WI38 (cell line): ENCODE measurements around the gene ADGRV1.

Experiments
- H3K4me3 ChIP-seq: 2 replicates; pipeline ENCODE4 v1.5.1; 2011; ENCODE audit warnings: low read depth, mild to moderate bottlenecking, control low read depth, low read length
- TF ChIP-seq, protein P1 (sequence below): IDR thresholded peaks from 2 replicates; pipeline ENCODE4 v1.5.1; 2012; ENCODE audit warnings: low read depth, mild to moderate bottlenecking, control low read depth, low read length

Gene ADGRV1

DNA sequence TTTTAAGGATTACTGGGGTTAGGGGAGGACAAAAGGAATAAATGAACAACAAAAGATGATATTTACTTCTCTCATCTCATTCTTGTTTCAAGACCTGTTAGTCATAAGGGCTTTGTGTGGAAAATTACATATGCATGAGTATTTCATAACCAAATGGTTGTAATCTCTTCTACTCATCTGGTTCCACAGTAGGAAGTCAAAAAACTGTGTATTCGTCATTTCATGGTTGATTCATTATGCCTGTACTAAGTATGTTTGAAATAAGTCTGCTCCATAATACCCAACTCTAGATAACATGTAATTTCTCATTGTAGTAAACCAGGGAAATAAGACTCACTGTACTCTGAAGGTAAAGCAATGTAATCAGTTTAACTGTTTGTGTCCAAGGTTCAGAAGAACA is 611.7 kb downstream of the ADGRV1 start:
- TF ChIP-seq, protein P1, sequence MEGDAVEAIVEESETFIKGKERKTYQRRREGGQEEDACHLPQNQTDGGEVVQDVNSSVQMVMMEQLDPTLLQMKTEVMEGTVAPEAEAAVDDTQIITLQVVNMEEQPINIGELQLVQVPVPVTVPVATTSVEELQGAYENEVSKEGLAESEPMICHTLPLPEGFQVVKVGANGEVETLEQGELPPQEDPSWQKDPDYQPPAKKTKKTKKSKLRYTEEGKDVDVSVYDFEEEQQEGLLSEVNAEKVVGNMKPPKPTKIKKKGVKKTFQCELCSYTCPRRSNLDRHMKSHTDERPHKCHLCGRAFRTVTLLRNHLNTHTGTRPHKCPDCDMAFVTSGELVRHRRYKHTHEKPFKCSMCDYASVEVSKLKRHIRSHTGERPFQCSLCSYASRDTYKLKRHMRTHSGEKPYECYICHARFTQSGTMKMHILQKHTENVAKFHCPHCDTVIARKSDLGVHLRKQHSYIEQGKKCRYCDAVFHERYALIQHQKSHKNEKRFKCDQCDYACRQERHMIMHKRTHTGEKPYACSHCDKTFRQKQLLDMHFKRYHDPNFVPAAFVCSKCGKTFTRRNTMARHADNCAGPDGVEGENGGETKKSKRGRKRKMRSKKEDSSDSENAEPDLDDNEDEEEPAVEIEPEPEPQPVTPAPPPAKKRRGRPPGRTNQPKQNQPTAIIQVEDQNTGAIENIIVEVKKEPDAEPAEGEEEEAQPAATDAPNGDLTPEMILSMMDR: no peak
- no peak overlapping the region for H3K4me3 ChIP-seq

DNA sequence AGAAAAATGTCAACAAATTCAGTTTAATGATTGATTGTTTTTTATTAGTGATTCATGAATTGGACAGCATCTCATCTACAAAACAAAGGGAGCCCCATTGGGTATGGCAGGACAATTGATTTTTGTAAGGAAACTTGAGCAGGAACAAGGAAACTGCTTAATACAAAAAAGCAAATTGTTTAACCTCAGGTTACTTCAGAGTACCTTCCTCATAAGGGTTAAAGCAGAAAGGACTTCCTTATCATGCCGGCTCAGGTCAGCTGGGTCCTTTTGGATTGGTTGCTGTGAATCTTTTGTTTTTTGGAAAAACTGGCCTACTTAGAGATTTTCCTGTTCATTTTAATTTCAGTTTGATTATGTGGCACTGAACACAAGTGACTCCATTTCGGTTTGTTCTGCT is 612.7 kb downstream of the ADGRV1 start:
- H3K4me3 ChIP-seq: no peak overlapping the region
- TF ChIP-seq, protein P1: no peak

DNA sequence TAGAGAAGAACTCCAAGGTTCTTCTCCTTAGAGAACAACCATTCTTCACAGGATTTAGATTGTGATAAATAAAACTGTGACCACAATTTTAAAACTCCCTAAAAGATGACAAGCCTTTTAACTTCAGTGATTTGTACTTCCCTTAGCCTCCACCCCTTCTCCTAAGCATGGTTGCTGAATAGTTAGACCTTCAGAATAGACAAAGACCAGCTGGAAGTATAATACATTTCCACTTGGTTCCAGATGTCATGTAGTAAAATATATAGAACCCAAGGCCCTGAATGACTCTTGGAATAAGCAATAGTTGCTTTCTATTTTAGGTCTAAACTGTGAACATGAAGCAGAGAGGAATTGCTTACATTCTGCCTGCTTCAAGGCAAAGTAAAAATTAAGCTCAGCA is 615.8 kb downstream of the ADGRV1 start:
- no peak overlapping the region for H3K4me3 ChIP-seq
- TF ChIP-seq, protein P1: no peak

DNA sequence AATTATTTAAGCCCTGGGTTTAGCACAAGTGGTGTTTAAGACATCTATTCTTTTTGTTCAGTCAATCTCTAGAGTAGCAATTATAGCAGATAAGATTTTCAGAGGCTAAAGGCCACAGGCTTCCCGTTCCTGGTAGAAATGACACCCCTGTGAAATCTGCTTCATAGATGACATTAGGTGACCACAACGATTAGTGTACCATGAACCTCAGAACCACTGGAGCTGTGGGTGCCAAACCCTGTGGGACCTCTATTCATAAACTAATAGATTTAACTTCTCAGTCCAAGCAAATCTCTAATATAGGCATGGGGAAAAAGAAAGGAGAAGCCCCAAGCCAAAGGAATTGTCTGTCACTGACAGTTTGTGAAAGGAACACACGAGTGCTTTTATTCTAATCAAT is 617.1 kb downstream of the ADGRV1 start:
- no peak overlapping the region for H3K4me3 ChIP-seq
- TF ChIP-seq, protein P1: no peak

DNA sequence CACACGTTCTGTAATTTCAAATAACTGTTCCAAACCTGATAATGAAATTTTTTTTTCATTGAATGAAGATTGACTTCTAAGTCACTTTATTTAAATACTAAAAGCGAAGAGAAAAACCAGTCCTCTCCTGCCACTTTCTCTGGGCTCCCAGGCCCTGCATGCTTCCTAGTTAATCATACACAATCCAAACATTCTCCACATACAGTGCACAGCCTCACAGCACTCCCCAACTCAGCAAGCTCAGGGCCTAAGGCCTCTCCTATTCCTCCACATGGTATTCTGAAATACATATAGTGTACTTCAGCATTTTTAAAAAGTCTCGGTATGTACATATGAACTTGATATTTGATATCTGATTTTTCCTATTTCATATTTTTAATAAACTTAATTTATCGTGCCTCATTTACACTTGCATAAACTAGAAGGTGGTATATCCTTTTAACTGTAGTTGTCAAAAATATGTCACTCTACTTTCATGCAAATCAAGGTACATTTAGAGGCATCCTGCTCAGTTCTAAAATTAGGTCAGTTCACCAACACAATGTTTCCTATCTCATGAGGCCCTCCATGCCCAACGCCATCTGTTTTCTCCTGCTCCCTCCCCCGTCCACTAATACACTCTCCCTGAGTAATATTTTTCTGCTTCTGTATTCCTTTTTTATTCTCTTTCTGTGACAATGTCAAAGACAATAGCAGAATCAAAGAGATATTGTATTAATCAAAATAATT is 617.9 kb downstream of the ADGRV1 start:
- no peak overlapping the region for H3K4me3 ChIP-seq
- TF ChIP-seq, protein P1: no peak

DNA sequence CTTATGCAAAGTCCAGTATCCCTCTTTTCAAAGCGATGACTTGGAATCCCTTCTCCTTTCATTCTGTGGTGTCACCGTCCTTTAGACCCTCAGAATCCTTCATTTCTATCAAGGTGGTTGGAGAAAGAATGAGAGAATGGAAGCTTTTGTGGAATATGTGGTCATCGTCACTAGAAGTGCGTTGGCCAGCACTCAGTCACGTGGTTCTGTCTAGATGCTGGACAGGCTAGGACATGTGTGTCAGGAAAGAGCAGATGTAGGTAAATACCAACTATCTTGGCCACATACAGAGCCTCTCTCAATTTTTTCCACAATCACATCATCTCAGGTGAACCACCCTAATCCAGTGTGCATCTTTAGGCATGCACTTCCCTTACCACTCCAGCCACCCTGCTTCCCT is 618.5 kb downstream of the ADGRV1 start:
- H3K4me3 ChIP-seq: no peak overlapping the region
- TF ChIP-seq, protein P1: no peak

DNA sequence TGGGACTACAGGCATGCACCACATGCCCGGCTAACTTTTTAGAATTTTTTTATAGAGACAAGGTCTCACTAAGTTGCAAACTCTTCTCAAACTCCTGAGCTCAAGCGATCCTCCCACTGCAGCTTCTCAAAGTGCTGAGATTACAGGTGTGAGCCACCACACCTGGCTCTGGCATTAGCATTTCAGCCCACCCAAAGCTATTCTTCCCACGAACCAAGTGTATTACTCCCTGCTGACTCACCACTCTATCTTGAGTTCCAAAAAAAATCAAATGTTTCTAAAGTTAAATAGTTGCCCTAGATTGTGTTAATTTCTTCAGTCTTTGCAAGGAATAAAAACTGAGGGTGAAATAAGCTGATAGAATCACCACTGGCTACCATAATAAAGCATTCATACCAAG is 619.0 kb downstream of the ADGRV1 start:
- TF ChIP-seq, protein P1: no peak
- H3K4me3 ChIP-seq: no peak overlapping the region
